ENCODE data around the gene AGO4.

- no peak for TF ChIP-seq MXI1 (IDR thresholded peaks at IDR 0.05; ENCODE audit: borderline replicate concordance, low read depth, low read length)
- no peak for TF ChIP-seq SMC3 (IDR thresholded peaks at IDR 0.05; ENCODE audit: low read depth, low read length)
- TF ChIP-seq, protein P1, sequence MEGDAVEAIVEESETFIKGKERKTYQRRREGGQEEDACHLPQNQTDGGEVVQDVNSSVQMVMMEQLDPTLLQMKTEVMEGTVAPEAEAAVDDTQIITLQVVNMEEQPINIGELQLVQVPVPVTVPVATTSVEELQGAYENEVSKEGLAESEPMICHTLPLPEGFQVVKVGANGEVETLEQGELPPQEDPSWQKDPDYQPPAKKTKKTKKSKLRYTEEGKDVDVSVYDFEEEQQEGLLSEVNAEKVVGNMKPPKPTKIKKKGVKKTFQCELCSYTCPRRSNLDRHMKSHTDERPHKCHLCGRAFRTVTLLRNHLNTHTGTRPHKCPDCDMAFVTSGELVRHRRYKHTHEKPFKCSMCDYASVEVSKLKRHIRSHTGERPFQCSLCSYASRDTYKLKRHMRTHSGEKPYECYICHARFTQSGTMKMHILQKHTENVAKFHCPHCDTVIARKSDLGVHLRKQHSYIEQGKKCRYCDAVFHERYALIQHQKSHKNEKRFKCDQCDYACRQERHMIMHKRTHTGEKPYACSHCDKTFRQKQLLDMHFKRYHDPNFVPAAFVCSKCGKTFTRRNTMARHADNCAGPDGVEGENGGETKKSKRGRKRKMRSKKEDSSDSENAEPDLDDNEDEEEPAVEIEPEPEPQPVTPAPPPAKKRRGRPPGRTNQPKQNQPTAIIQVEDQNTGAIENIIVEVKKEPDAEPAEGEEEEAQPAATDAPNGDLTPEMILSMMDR (conservative IDR thresholded peaks at IDR 0.05; ENCODE audit: low read depth, low read length): no peak
- TF ChIP-seq FOS (IDR thresholded peaks at IDR 0.05; ENCODE audit: low read depth, low read length): no peak
- no peak for TF ChIP-seq USF2 (IDR thresholded peaks at IDR 0.05; ENCODE audit: low read depth, low read length)
- no peak for TF ChIP-seq CEBPB (IDR thresholded peaks at IDR 0.05; ENCODE audit: low read depth, low read length)
- no peak for TF ChIP-seq CHD1 (IDR thresholded peaks at IDR 0.05; ENCODE audit: low read depth, low read length)
- no peak for TF ChIP-seq RAD21 (IDR thresholded peaks at IDR 0.05; ENCODE audit: low read length)
- TF ChIP-seq RCOR1 (IDR thresholded peaks at IDR 0.05; ENCODE audit: insufficient replicate concordance, low read length): no peak
- TF ChIP-seq POLR2A (IDR thresholded peaks at IDR 0.05; ENCODE audit: low read depth, low read length): no peak
Measured at GRCh38 chr1:35764283-35764682, 43.5 kb upstream of the AGO4 start.

Measured in IMR-90 (cell line).